GM19397 (cell line): ENCODE data around the gene AKAP13.
A peak's percentile ranks its signal among the peaks of the same experiment; 100 is the strongest.
"Not testable (repeated sequence)": the region's sequence is repeated elsewhere in the genome, so short reads cannot be mapped to it uniquely, and the experiment has no call there.

Source experiments
- ATAC-seq: cut with Tn5 transposase; IDR thresholded peaks from one replicate; pipeline ENCODE4 v1.9.1; 2021; ENCODE audit warnings: mild to moderate bottlenecking, moderate library complexity; ENCODE audit not compliant: unreplicated experiment

The AKAP13 gene

DNA sequence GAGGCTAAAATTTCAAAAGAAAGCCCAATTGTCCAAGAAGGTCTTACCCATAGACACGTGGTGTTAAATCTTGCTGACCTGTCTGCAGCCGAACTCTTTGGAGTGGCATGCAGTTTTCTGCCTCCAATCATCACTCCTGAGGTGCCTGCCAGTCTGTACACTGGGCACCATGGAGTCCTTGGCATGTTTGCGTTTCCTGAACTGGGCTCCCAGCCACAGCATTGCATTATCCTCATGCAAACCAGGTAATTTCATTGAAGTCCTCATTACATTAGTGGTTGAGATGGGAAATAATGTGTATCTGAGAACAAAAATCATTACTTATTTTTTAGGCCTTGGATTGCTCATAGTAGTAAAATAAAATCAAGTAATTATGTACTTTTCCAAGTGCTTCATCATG is 152.3 kb downstream of the AKAP13 start:
- ATAC-seq, result no peak

DNA sequence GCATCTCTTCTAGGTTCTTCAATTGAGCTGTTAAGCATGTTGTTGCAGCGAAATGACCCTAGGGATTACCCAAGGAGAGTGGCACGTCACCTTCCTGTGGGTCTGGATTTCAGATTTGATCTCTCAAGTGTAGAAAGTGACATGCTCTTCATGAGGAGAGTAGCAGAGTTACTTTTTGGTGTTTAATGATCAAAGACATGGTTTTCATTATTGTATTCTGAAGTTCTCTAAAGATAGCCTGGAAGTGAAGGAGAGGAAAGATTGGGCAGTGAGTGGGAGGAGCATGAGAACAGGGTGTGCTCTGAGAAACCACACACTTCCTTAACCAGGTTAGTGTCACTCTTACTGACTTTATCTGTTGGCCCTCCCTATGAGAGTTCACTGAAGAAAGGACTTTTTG is 153.6 kb downstream of the AKAP13 start:
- peak; percentile 86 for ATAC-seq

DNA sequence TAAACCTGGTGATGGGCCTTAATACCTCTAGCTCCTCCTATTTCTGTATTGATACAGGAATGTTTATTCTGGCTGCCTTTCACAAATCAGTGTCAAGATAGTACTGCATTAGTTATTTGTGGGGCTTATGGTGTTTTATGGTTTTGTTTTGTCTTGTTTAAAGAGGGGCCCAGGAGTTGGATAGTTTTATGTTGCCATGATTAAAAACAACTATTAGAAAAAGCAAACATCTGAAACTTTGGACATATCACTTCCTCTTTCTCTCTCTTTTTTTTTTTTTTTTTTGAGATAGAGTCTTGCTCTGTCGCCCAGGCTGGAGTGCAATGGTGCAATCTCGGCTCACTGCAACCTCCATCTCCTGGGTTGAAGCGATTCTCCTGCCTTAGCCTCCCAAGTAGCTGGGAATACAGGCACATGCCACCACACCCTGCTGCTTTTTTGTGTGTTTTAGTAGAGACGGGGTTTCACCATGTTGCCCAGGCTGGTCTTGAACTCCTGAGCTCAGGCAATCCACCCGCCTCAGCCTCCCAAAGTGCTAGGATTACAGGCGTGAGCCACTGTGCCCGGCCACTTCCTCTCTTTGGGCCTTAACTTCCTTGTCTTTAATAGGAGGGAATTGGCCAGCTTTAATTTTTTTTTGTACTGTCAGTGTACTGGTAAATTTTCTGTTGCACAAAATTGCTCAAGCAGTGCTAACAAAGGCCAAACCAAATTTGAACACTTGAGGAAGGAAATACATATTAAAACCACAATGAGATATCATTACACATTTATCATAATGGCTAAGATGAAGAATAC is 155.3 kb downstream of the AKAP13 start:
- ATAC-seq, result not testable (repeated sequence)

DNA sequence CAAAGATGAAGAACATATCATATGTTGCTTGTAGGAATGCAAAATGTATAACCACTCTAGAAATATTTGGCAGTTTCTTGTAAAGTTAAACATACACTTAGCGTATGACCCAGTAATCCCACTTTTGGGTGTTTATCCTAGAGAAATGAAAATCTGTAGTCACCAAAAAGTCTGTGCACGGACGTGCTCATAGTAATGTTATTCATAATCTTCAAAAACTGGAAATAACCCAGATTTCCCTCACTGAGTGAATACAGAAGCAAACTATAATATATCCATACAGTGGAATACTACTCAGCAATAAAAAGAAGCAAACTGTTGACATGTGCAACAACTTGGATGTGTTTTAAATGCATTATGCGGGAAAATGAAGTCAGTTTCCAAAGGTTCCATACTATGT is 155.9 kb downstream of the AKAP13 start:
- ATAC-seq, result no peak

DNA sequence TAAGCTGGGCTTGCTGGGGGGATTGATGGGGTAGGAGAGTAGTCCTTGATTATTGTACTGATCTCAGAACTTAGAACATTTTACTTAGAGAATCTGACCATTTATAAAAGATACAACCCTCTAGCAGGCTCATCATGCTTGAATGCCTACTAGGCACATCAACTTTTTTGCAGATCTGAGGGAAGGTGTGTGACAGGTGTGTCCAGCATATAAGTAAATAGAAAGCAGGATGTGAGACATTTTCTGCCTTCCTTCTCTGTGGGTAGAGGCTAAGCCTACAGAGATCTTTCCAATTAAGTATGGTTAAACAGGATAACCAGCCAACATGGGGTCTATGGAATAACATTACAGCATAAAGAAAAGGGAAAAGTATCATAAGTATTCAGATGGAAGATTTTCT is 159.1 kb downstream of the AKAP13 start:
- no peak for ATAC-seq

DNA sequence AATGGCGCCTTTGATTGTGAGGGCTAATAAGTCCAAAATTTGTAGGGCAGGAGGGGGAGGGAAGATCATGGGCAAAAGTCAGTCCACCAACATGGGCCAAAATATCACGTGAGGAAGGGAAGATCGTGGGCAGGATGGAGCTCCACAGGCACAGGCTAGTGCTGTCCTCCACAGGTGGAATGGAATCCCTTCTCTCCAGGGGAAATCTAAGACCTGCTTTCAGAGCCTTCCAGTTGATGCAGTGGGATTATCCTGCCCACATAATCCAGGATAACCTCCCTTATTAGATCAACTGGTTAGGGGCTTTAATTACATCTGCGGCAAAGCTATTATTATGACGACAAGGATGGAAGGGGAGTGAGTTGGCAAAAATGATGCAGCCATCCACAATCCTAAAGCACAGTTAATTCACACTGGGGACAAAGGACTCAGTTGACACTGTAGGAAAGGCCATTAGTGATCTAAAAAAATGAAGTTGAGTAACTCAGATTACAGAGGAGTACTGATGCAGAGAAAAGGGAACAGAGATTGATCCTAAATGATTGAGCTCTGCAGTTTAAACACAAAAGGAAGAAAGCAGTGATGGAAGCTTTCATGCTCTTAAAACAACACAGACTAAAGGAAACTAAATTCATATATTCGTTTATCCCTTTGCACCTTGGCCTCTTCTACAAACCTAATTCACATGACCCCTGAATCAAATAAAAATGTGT is 159.8 kb downstream of the AKAP13 start:
- no peak for ATAC-seq

DNA sequence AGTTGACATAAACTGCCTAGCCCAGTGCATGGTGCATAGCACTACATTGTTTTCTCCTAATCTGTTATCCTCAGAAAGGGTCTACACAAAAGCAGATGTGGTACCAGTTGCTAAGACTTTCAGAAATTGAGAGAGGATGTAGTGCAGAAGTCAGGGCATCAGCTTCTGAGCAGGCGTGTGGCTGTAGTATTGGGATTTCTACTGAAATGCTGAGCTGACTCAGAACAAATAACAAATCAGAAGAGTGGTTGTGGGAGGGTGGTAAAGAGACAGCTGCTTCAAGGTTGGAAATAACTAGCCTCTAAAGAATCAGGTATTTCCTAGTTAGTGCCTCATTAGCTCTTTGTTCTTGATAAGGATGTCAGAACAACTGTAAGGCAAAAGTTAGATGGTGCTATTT is 161.3 kb downstream of the AKAP13 start:
- ATAC-seq, result peak; percentile 52

DNA sequence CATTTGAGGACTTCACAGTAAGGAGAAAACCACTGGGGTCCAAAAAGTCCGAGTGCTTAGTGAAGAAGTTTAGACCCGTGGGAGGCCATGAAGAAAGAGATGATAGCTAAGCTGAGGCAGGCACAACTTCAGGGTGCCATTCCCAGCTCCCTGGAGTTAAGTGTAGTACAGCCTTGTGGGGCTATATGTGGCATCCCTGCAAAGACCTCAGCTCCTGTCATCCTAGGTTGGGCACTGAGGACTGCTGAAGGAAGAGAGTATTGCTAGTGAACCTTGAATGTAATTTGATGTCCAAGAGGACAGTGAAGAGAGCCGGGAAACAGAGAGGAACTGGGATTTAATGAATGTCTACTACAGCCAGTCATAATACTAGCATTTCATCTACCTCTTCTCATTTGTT is 162.1 kb downstream of the AKAP13 start:
- no peak for ATAC-seq

DNA sequence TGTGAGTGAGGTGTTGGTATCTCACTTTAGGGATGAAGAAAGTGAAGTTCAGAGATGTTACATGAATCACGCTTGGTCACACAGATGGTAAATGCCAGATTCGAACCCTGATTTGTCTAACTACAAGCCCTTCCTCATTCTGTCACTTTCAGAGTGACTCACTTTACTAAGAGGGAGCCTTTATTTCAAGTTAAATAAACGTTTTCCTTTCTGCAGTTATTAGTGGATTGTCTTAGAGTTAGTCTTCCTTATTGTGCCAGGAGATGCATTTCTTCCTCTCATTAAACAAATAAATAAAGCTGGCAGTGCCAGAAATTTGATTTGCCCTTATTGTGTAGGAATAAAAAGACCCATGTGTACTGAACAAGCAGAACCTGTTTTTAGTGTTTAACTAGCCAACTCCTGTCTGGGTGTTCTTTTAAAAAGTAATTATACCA is 162.5 kb downstream of the AKAP13 start:
- ATAC-seq, result no peak

DNA sequence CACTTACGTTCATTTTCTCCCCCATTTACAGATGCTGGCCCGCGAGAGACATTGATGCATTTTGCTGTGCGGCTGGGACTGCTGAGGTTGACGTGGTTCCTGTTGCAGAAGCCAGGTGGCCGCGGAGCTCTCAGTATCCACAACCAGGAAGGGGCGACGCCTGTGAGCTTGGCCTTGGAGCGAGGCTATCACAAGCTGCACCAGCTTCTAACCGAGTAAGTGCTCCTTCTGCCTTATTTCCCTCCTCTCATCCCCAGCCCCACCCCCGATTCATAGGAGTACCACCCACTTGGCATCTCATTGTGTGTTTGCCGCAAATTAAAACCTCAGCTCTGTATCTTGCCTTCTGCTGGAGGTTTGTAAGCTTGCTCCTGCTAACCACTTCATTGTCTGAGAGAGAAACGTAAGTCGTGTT is 163.3 kb downstream of the AKAP13 start:
- no peak for ATAC-seq

DNA sequence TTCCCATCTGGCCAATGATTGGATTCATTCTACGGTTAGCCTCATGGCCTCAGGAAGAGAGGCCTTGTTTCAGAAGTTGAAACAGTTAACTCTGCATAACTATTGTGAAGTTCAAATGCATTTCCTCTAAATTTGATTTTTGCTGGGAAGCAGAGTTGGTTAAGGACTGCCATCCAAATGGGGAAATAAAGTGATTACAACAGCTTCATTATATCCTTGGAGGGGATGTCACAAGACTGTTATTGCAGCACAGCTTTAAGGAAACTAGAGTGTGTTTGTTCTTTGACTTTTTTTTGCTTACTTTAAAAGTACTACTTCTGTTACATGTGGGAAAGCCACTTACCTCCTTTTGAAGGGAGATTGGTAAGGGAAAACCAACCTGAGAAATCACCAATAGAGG is 164.8 kb downstream of the AKAP13 start:
- no peak for ATAC-seq

DNA sequence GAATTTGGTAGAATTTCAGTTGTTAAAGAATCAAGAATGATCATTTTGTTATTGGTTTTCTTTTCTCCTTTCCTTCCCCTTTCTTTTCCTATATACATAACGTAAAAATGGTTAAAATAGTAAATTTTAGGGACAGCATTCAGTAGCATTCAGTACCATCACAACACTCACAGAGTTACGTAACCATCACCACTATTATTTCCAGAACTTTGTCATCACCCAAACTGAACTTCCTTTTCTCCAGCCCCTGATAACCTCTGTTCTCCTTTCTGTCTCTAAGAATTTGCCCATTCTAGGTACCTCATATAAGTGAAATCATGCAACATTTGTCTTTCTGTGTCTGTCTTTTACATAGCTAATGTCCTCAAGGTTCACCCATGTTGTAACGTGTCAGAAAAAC is 165.3 kb downstream of the AKAP13 start:
- no peak for ATAC-seq

DNA sequence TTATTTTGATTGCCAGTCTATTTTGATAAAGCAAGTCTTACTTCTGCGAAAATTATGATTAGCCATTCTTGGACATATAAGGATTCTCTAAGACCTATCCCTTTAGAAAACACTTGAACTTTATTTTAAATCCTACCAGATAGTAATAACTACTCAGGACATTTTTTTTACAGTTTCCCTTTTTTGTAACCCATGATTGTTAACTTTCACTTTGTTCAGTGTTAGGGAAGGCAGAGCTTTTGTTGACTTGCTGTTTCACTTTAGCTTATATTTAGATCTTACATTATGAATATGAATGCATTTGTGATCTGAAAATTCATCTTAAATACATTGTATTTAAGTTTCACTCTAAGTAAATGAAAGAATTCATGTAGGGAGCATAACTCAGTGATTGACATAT is 167.0 kb downstream of the AKAP13 start:
- ATAC-seq, result no peak

DNA sequence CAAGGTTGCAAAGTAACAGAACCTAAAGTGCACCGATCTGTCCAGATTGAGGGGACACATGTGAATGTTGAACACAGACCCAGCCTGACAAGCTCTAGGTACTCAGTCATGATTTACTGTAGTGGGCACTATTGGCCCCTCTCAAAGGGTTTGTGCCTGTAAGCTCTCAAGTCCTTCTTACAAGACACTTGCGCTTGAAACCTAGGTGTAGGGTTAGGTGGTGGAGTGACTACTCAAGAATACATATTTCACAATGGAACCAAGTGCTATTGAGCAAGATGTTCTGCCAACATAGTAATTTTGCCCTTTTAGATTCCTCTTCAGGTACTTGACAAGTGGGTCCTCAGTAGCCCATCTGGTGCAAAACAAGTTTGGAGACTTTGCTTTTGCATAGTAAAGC is 169.9 kb downstream of the AKAP13 start:
- ATAC-seq, result no peak

DNA sequence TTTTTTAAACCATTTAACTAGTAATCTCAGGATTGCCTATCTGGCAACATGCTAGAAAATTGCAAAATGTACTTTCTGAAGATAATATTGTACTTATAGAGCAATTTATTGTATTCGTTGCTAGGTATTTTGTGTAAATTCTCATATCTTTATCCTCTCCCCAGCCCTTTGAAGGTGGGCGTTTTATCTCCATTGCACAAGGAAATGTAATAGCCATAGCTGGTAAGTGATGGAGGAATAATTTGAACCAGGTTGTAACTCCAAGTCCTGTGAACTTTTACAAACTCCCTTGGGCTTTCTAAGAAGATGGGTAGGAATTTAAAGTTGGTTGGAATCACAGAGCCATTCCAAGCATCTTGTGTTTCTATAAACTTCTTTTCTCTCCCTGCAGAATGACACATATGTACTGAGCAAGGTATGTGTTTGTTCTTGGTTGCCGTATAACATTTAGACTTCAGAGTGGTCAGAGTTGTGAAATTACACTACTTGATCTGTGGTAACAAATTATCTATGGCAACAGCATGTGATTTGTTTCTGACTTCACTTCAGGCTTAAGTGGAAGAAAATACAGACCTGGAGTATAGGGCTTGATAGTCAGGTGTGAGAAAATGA is 170.9 kb downstream of the AKAP13 start:
- ATAC-seq, result no peak

DNA sequence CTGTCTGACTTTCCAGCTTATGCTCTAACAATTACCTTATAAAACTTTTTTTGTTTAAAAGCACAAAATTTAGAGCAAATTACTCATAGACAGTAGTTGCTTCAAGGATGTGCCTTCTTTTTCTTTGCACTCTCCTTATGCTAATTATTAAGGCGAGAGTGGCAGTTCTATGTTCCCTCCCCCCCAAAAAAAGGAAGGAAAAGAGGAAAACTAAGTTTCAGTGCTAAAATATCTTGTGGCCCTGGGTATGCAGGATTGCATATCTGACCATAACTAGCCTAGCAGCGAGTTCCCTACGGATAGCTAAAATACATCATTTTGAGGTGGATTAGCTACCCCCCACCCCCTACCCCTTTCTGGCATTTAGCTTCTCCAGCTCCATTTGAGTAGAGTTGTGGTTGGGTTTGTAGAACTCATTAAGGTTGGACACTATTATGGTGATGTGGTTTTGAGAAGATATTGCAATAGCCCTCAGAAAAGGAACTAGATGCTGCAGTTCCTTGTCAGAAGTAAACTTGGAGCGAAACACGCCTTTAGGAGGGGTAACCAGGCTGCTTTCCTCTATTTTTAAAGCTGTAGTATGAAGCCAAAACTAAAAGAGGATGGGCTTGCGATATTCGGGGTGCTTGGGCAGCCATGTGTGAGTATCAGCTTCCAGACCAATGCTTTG is 174.6 kb downstream of the AKAP13 start:
- peak; percentile 44 for ATAC-seq

DNA sequence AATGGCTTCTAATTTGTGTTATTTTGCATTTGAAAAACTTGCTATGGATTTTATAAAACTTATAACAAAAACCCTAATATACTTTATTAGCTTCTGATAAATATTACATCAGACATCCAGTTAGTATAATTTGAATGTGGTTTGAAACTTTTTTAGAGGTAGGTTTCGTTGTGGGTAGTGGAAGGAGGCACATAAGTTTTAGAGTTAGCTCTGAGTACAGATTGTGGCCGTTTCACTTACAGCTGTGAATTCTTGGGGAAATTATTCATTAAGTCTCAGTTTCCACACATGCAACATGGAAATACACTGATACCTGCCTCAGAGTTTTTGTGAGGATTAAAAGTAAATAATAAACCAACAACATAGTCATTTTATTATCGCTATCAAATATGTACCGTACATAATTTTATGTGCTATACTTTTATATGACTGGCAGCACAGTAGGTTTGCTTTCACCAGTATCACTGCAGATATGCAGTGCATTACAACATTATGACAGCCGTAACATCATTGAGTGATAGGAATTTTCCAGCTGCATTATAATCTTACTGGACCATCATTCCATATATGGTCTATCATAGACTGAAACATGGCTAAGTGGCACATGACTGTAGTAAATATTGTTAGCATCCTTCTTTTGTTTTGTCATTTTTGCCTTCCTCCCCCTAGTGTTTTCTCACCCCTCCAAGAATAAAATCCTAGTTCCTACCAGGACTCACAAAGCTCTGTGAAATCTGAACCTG is 175.6 kb downstream of the AKAP13 start:
- peak; percentile 63 for ATAC-seq

DNA sequence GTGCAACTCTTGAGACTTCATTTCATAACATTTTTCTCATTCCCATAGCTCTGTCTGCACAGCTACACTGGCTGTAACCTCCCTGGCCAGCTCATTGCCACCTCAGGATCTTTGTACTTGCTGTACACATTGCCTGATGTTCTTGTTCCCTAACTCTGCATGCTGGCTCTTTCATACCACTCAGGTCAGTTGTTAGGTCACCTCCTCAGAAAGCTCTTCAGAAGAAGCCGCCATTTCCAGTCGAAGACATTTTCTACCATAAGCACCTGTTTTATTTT is 176.2 kb downstream of the AKAP13 start:
- no peak for ATAC-seq

DNA sequence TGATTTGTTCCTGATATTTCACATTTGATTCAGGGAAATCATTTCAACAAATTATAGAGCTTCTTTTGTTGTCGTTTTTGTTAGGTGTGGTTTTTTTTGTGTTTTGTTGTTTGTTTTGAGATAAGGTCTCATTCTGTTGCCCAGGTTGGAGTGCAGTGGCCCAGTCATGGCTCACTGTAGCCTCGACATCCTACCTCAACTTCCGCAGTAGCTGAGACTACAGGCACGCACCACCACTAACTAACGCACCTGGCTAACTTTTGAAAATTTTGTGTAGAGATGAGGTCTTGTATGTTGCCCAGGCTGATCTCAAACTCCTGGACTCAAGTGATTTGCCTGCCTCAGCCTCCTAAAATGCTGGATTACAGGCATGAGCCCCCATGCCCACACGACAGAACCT is 177.0 kb downstream of the AKAP13 start:
- no peak for ATAC-seq

DNA sequence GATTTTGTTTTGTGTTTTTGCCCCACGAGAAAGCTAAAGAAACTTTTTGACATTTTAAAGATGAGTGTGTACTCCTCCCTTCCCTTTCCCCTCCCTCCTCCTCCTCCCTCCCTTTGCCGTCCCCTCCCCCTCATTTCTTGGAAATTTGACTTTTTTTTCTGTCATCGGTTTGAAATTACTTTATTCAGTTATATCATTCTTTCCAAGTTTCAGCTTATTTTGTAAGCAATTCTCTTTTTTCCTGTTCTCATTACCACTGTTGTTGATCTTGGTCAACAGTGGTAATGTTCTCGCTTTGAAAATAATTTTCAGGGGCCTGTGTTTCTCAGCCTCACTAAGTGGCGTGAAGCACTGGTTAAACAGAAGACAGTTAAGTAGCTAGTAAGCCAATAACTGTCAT is 178.4 kb downstream of the AKAP13 start:
- ATAC-seq, result no peak

DNA sequence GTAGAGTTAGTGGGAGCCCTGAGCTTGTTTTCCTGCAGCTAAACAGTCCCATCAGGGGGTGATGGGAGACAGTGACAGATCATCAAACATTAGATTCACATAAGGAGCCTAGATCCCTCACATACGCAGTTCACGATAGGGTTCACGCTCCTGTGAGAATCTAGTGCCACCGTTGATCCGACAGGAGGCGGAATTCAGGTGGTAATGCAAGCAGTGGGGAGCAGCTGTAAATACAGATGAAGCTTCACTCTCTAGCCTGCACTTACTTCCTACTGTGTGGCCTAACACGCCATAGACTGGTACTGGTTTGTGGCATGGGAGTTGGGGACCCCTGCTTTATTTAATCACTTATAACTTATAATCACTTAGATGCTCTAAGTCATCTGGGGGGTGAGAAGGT is 179.1 kb downstream of the AKAP13 start:
- ATAC-seq, result no peak
